GM12892 (cell line): ENCODE measurements around the gene CDAN1.

ENCODE experiments used
- DNase-seq: peaks from one replicate; pipeline ENCODE4 v3.0.0; 2011; ENCODE audit not compliant: insufficient read length
- FAIRE-seq: peaks from 2 replicates; lab custom pipeline; 2011; peaks lifted over from hg19 to GRCh38; lab: Jason Lieb, UNC
- POLR2A ChIP-seq: IDR thresholded peaks from 2 replicates; pipeline ENCODE4 v1.6.1; 2011; ENCODE audit warnings: low read depth, low read length, control low read depth
- POLR2AphosphoS5 ChIP-seq: IDR thresholded peaks from 2 replicates; pipeline ENCODE4 v1.6.1; 2011; ENCODE audit warnings: low read depth, low read length, control low read depth
- TAF1 ChIP-seq: IDR thresholded peaks from 2 replicates; pipeline ENCODE4 v1.6.1; 2011; ENCODE audit warnings: low read depth, mild to moderate bottlenecking, control low read depth, low read length, borderline replicate concordance

The CDAN1 gene

GRCh38 chr15:42750306-42750705 is 13.4 kb upstream of the CDAN1 start:
- FAIRE-seq (no peak), DNase-seq (no peak)
- no peak for TF ChIP-seq POLR2AphosphoS5
- TF ChIP-seq POLR2A = no peak
- TF ChIP-seq TAF1 = no peak

GRCh38 chr15:42749266-42749665 is 12.3 kb upstream of the CDAN1 start:
- TF ChIP-seq POLR2AphosphoS5 (no peak), TAF1 (no peak), POLR2A (no peak)
- DNase-seq (no peak), FAIRE-seq (no peak)

GRCh38 chr15:42744195-42744594 is 7.3 kb upstream of the CDAN1 start:
- no peak for FAIRE-seq
- TF ChIP-seq TAF1 (no peak), POLR2A (no peak), POLR2AphosphoS5 (no peak)
- no peak for DNase-seq

DNA sequence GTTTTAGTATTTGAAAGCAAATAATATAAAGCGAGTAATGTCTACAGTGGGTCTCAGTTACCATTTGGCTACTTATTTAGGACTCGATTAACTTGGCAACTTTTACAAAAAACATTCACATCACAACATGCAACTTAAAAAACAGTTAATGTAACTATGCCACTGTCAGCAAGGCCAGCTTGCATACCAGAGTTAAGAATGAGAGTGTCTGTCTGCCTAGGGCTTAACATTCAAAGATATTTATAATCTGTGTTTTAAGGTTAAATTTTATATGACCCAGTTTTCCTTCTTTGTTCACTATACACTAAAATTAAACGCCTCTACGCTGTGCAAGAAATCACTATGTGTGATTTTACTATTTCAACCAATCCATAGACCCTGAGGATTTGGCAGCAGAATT is 5.2 kb upstream of the CDAN1 start:
- no peak for TF ChIP-seq POLR2AphosphoS5
- FAIRE-seq (no peak), DNase-seq (no peak)

DNA sequence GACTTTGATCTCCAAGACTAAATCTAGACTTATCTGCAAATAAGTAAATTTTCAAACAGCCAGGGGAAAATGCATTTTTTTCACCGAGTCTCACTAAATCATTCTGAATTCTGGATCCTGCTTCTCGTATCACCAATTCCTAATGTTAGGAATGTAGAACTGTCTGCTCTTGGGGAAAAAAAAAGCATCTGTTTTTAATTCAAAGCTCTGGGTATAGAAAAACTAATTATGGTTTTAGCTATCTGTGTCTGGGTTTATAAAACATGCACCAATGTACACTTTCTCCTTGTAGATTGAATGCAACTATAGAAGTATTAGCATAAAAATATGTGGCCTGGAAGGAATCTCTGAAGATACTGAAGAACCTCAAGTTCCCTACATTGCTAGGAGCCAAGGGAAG is 4.8 kb upstream of the CDAN1 start:
- TF ChIP-seq TAF1 = no peak
- no peak for TF ChIP-seq POLR2A
- no peak for TF ChIP-seq POLR2AphosphoS5
- DNase-seq (no peak), FAIRE-seq (no peak)

- FAIRE-seq = peak; percentile 5
- DNase-seq = no peak
- no peak for TF ChIP-seq POLR2AphosphoS5
- no peak for TF ChIP-seq TAF1
- no peak for TF ChIP-seq POLR2A
Observed at GRCh38 chr15:42737529-42738328, 801 bp upstream of the CDAN1 start.

DNA sequence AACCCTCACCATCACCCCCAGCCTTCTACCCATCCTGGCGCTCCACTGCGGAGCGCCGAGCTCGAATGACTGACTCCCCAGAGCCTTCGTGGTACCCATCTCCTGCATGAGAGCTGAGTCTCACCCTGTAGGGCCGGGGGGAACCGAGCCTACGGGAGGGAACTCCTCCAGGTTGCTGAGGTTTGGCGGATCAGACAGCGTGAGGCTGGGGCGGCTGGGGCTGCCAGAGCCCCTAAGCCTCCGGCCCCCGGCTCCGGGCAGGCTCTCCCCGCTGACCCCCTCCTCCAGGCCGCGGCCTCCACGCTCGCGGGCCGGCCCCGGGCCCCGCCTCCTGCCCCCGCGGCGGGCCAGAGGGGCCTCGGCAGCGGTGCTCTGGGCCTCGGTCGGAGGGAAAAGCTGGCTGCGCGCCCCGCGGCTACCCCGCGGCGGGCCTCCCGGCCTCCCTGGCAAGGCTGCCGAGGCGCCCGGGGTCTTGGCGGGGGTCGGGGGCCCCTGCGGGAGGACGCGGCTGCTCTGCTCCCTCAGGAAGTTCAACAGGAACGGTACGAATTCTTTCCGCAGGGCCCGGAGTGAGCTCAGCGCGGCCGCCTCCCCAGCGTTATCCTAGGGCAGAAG is 643 bp downstream of the CDAN1 start:
- DNase-seq (peak; percentile 55), FAIRE-seq (peak; percentile 14)
- TF ChIP-seq POLR2AphosphoS5 = no peak
- no peak for TF ChIP-seq POLR2A
- TF ChIP-seq TAF1 = no peak

DNA sequence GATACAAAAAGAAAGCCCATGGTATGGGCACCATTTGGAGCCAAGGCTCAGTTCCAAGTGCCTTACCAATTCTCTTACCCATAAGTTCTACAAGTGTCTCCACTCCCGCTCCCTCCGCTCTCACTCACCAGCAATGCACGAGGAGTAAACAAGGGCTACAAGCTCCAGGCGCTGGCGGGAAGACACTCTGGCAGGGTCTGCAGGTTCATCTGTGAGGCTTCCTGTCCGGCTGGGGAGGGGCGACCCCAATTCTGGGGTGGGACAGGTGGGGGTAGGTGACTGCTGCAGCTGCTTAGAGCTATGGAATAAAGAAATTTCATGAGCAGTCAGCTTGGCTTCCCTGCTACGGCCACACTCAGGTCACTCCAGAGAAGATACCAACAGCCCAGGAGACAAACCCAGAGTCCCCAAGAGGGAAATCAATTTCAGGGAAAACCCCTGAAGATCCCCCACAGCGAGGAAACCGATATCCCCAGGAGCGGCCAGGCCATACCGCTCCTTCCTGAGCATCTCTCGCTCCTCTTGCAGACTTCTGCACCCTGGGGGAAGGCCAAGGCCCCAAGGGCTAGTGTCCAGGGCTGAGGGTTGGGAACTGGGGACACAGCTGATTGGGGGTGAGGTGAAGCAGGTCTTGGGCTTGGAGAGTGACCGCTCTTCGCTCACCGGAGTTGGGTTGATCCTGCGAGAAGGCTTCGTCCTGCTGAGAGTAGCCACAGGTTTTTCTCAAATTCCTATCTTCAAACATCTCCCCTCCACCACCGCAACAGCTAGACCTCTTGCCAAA is 1.4 kb downstream of the CDAN1 start:
- no peak for FAIRE-seq
- no peak for TF ChIP-seq POLR2A
- no peak for TF ChIP-seq POLR2AphosphoS5
- no peak for TF ChIP-seq TAF1

DNA sequence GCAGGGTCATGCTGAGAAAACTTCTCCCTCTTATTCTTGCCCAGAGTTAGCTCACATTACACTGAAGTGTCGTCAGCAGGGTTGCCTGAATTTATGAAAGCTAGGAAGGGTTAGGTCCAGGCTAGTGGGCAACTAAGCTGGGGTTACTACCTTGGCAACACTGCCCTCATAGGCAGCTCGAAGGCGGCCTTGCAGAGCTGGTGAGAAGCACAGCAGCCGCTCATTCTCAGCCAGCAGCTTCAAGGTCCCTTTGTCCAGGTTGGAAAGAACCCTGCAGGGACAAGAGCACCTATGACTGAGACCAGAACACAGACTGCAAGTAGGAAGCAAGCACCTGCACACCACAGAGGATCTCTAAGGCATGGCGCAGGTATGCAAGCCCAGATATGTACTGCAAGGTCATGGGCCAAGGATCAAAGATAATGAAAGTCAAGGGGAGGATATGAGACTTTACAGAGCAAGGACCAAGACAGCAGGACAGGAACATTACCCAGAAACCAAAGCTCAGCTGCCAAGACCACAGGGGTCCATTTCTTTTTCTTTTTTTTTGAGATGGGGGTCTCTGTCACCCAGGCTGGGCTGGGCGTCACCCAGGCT is 2.8 kb downstream of the CDAN1 start:
- TF ChIP-seq POLR2A (peak; percentile 31; the same call in 1 of the 2 replicates), TAF1 (no peak), POLR2AphosphoS5 (no peak)
- FAIRE-seq = peak; percentile 80
- no peak for DNase-seq

More for the DNA sequence above, 1.4 kb downstream of the CDAN1 start:
- DNase-seq = no peak

DNA sequence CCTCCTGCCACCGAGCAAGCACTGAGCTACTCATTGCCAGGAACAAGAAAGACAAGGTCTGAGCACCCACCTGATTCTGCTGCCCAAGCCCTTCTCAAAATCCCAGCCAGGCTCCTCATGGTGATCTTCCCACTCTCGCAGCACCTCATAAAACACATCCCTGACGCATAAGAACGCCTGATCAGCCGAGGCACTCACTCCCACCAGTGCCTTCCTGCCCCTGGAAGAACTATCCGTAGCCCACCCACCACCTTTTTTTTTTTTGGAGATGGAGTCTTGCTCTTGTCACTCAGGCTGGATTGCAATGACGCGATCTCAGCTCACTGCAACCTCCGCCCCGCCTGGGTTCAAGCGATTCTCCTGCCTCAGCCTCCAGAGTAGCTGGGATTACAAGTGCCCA is 3.9 kb downstream of the CDAN1 start:
- no peak for DNase-seq
- TF ChIP-seq TAF1 (no peak), POLR2A (no peak), POLR2AphosphoS5 (no peak)
- no peak for FAIRE-seq

- DNase-seq = no peak
- TF ChIP-seq TAF1 (no peak), POLR2AphosphoS5 (no peak), POLR2A (no peak)
- no peak for FAIRE-seq
Observed at GRCh38 chr15:42732095-42732827, 4.7 kb downstream of the CDAN1 start.
